ENCODE results near the gene BEST4. TPM values are rescaled to one million over a fixed set of nuclear protein-coding genes. Genes with fewer than 3 reads are reported as not detected.
A peak's percentile ranks its signal among the peaks of the same experiment; 100 is the strongest.
"Not testable (repeated sequence)": the region's sequence is repeated elsewhere in the genome, so short reads cannot be mapped to it uniquely, and the experiment has no call there.

BEST4 gene
- total RNA-seq, 6 experiments from 2014 or later = 0.09 to 0.23 (median 0.12) TPM

DNA sequence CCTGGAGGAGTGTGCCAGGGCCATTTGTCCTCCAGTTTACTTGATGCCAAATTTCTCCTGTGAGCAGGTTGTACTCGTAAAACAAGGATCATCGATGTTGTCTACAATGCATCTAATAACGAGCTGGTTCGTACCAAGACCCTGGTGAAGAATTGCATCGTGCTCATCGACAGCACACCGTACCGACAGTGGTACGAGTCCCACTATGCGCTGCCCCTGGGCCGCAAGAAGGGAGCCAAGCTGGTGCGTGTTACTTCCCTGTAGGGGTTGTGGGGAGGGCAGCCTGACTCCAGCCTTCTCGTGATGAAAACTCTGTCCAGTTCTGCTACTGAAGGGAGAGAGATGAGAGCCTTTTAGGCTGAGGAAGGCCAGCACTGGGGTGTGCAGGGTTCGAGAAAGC is 10.4 kb downstream of the BEST4 start:
- no peak for DNase-seq
- peak overlapping the region; percentile 73 for H3K27ac Mint-ChIP-seq
- peaks cover 9% of the 10 kb centered on the region for H3K27me3 Mint-ChIP-seq (ENCODE audit: insufficient read depth)
- peaks cover 37% of the 10 kb centered on the region for H3K4me1 Mint-ChIP-seq (ENCODE audit: low read depth)
- TF ChIP-seq, protein P1, sequence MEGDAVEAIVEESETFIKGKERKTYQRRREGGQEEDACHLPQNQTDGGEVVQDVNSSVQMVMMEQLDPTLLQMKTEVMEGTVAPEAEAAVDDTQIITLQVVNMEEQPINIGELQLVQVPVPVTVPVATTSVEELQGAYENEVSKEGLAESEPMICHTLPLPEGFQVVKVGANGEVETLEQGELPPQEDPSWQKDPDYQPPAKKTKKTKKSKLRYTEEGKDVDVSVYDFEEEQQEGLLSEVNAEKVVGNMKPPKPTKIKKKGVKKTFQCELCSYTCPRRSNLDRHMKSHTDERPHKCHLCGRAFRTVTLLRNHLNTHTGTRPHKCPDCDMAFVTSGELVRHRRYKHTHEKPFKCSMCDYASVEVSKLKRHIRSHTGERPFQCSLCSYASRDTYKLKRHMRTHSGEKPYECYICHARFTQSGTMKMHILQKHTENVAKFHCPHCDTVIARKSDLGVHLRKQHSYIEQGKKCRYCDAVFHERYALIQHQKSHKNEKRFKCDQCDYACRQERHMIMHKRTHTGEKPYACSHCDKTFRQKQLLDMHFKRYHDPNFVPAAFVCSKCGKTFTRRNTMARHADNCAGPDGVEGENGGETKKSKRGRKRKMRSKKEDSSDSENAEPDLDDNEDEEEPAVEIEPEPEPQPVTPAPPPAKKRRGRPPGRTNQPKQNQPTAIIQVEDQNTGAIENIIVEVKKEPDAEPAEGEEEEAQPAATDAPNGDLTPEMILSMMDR (IDR thresholded peaks at IDR 0.05) = no peak
- H3K36me3 Mint-ChIP-seq (ENCODE audit: low read depth) = peaks cover 62% of the 10 kb centered on the region
- no peaks in the 10 kb centered on the region for H3K9me3 Mint-ChIP-seq
- H3K4me3 Mint-ChIP-seq = peak overlapping the region; percentile 93

DNA sequence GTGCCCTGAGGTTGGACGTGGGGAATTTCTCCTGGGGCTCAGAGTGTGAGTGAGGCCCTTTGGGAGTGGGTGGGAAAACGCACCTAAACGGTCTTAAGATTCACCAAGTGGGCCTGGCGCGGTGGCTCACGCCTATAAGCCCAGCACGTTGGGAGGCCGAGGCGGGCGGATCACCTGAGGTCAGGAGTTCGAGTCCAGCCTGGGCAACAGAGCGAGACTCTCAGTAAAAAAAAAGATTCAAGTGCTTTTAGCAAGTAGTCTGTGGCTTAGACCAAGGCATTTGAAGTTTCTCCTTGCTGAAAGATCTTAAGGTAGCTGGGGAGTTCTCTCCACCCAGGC is 11.3 kb downstream of the BEST4 start:
- Mint-ChIP-seq H3K27me3 (ENCODE audit: insufficient read depth) (peaks cover 9% of the 10 kb centered on the region), H3K4me1 (ENCODE audit: low read depth) (peaks cover 37% of the 10 kb centered on the region), H3K4me3 (peak overlapping the region; percentile 93), H3K27ac (peak overlapping the region; percentile 97), H3K9me3 (no peaks in the 10 kb centered on the region), H3K36me3 (ENCODE audit: low read depth) (peaks cover 57% of the 10 kb centered on the region)
- TF ChIP-seq, protein P1 (IDR thresholded peaks at IDR 0.05) = no peak
- no peak for DNase-seq

- no peak for DNase-seq
- H3K36me3 Mint-ChIP-seq (ENCODE audit: low read depth) = peaks cover 51% of the 10 kb centered on the region
- peaks cover 9% of the 10 kb centered on the region for H3K27me3 Mint-ChIP-seq (ENCODE audit: insufficient read depth)
- H3K9me3 Mint-ChIP-seq = no peaks in the 10 kb centered on the region
- H3K27ac Mint-ChIP-seq = peak overlapping the region; percentile 97
- H3K4me3 Mint-ChIP-seq = peak overlapping the region; percentile 93
- TF ChIP-seq, protein P1 (IDR thresholded peaks at IDR 0.05) = no peak
- H3K4me1 Mint-ChIP-seq (ENCODE audit: low read depth) = peaks cover 37% of the 10 kb centered on the region
Measured at GRCh38 chr1:44775930-44776729, 11.8 kb downstream of the BEST4 start.

GRCh38 chr1:44775078-44775929 is 12.7 kb downstream of the BEST4 start, which contains the start of gene RPS8:
RPS8 (plus strand) TSS chr1:44775540; CDS start chr1:44775597, 57 bp downstream.
- TF ChIP-seq, protein P1 (IDR thresholded peaks at IDR 0.05) = no peak
- Mint-ChIP-seq H3K4me1 (ENCODE audit: low read depth) (peaks cover 34% of the 10 kb centered on the region), H3K27ac (peak within 1 kb of the TSS; percentile 97), H3K4me3 (peak within 1 kb of the TSS; percentile 93), H3K9me3 (no peaks in the 10 kb centered on the region), H3K36me3 (ENCODE audit: low read depth) (peaks cover 44% of the 10 kb centered on the region), H3K27me3 (ENCODE audit: insufficient read depth) (peaks cover 9% of the 10 kb centered on the region)
- DNase-seq = peak; percentile 87

DNA sequence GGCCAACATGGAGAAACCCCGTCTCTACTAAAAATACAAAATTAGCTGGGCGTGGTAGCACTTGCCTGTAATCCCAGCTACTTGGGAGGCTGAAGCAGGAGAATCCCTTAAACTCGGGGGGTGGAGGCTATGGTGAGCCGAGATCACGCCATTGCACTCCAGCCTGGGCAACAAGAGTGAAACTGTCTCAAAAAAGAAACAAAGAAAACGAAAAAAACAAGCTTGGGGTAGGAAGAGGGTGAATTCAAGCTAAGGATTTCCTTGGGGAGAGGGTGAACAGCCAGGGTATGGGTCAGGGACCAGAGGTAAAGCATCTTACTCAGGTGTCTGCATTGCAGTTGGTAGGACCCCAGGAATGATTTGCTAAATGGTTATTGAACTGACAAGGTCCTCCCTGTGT is 21.5 kb downstream of the BEST4 start:
- H3K4me3 Mint-ChIP-seq; H3K27me3 Mint-ChIP-seq (ENCODE audit: insufficient read depth); H3K9me3 Mint-ChIP-seq; H3K27ac Mint-ChIP-seq; H3K4me1 Mint-ChIP-seq (ENCODE audit: low read depth); DNase-seq: not testable (repeated sequence)
- H3K36me3 Mint-ChIP-seq (ENCODE audit: low read depth) = peaks cover 19% of the 10 kb centered on the region; the same call in 1 of the 2 replicates

GRCh38 chr1:44760876-44761275 is 27.1 kb downstream of the BEST4 start:
- no peak for DNase-seq
- Mint-ChIP-seq H3K4me1 (ENCODE audit: low read depth) (no peaks in the 10 kb centered on the region), H3K27me3 (ENCODE audit: insufficient read depth) (no peaks in the 10 kb centered on the region), H3K36me3 (ENCODE audit: low read depth) (peaks cover 22% of the 10 kb centered on the region; the same call in 1 of the 2 replicates), H3K27ac (no peak overlapping the region), H3K4me3 (no peak overlapping the region), H3K9me3 (no peaks in the 10 kb centered on the region)
- TF ChIP-seq, protein P1 (IDR thresholded peaks at IDR 0.05) = no peak
